ENCODE data around the gene DAPK1.

The DAPK1 gene

DNA sequence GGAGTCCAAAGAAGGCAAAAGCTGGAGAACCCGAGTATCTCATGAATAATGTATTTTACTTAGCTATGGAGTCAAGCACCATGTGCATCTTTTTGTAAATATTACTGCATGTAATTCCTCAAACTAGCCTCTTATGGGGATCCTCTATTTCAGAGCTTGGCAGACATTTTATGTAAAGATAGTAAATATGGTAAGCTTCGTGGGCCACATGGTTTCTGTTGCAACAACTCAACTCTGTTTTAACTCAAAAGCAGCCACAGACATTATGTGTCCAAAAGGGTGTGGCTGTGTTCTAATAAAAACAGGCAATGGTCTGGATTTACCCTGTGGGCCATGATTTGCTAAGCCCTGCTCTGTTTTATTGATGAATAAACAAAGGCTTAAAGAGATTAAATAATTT is 17.3 kb downstream of the DAPK1 start:
- H3K27ac ChIP-seq (ENCODE audit: extremely low read depth, low read depth, low read length): no peak overlapping the region
- H3K4me3 ChIP-seq (ENCODE audit: low read depth, low read length): no peak overlapping the region
- TF ChIP-seq ZBTB20 (tag by site-specific recombination; IDR thresholded peaks at IDR 0.05): no peak
- no peak for TF ChIP-seq ZNF76 (tag by site-specific recombination; IDR thresholded peaks at IDR 0.05; ENCODE audit: borderline replicate concordance, low read depth)
- no peak for TF ChIP-seq YY1 (tag by site-specific recombination; IDR thresholded peaks at IDR 0.05)
- no peak for TF ChIP-seq PBX3 (CRISPR knock-in tag; IDR thresholded peaks at IDR 0.05)
- TF ChIP-seq, protein P1, sequence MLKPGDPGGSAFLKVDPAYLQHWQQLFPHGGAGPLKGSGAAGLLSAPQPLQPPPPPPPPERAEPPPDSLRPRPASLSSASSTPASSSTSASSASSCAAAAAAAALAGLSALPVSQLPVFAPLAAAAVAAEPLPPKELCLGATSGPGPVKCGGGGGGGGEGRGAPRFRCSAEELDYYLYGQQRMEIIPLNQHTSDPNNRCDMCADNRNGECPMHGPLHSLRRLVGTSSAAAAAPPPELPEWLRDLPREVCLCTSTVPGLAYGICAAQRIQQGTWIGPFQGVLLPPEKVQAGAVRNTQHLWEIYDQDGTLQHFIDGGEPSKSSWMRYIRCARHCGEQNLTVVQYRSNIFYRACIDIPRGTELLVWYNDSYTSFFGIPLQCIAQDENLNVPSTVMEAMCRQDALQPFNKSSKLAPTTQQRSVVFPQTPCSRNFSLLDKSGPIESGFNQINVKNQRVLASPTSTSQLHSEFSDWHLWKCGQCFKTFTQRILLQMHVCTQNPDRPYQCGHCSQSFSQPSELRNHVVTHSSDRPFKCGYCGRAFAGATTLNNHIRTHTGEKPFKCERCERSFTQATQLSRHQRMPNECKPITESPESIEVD (tag by site-specific recombination; IDR thresholded peaks at IDR 0.05): no peak
- TF ChIP-seq, protein P2, sequence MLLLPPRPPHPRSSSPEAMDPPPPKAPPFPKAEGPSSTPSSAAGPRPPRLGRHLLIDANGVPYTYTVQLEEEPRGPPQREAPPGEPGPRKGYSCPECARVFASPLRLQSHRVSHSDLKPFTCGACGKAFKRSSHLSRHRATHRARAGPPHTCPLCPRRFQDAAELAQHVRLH (tag by site-specific recombination; IDR thresholded peaks at IDR 0.05): no peak
- TF ChIP-seq, protein P3, sequence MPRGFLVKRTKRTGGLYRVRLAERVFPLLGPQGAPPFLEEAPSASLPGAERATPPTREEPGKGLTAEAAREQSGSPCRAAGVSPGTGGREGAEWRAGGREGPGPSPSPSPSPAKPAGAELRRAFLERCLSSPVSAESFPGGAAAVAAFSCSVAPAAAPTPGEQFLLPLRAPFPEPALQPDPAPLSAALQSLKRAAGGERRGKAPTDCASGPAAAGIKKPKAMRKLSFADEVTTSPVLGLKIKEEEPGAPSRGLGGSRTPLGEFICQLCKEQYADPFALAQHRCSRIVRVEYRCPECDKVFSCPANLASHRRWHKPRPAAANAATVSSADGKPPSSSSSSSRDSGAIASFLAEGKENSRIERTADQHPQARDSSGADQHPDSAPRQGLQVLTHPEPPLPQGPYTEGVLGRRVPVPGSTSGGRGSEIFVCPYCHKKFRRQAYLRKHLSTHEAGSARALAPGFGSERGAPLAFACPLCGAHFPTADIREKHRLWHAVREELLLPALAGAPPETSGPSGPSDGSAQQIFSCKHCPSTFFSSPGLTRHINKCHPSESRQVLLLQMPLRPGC (tag by site-specific recombination; IDR thresholded peaks at IDR 0.05): no peak
- TF ChIP-seq ZNF302 (tag by site-specific recombination; IDR thresholded peaks at IDR 0.05; ENCODE audit: low read depth): no peak
- TF ChIP-seq ZNF48 (tag by site-specific recombination; IDR thresholded peaks at IDR 0.05): no peak
- no peak for TF ChIP-seq ZNF121 (tag by site-specific recombination; IDR thresholded peaks at IDR 0.05)
- TF ChIP-seq ZNF223 (tag by site-specific recombination; IDR thresholded peaks at IDR 0.05): no peak
- TF ChIP-seq MYNN (tag by site-specific recombination; IDR thresholded peaks at IDR 0.05; ENCODE audit: borderline replicate concordance): no peak
- TF ChIP-seq ZNF560 (tag by site-specific recombination; IDR thresholded peaks at IDR 0.05; ENCODE audit: borderline replicate concordance): no peak
- TF ChIP-seq EGR2 (tag by site-specific recombination; IDR thresholded peaks at IDR 0.05; ENCODE audit: low read depth): no peak
- H3K36me3 ChIP-seq (ENCODE audit: control insufficient read depth in 2 of 2, insufficient read depth in 1 of 2, low read length in 2 of 2): peaks cover 0 to 12% of the 10 kb centered on the region in 2 experiments; a peak in 1 of 3 replicates
- H3K9me3 ChIP-seq (ENCODE audit: control insufficient read depth, insufficient read depth, low read depth, low read length): no peaks in the 10 kb centered on the region
- CTCF ChIA-PET: interaction anchor here (0.5 to 2.5 kb wide), 6 partner anchors 33 to 915 kb away, joined by 3 to 9 read pairs (median 4); no protein-coding TSS in a partner anchor
- no peaks in the 10 kb centered on the region for H3K4me1 ChIP-seq (ENCODE audit: control insufficient read depth, insufficient read depth, low read length)
- POLR2A ChIA-PET: interaction anchor here (2.6 kb wide), 1 partner anchor 17 kb away, joined by 10 read pairs; the partner anchor contains the start of gene DAPK1

DNA sequence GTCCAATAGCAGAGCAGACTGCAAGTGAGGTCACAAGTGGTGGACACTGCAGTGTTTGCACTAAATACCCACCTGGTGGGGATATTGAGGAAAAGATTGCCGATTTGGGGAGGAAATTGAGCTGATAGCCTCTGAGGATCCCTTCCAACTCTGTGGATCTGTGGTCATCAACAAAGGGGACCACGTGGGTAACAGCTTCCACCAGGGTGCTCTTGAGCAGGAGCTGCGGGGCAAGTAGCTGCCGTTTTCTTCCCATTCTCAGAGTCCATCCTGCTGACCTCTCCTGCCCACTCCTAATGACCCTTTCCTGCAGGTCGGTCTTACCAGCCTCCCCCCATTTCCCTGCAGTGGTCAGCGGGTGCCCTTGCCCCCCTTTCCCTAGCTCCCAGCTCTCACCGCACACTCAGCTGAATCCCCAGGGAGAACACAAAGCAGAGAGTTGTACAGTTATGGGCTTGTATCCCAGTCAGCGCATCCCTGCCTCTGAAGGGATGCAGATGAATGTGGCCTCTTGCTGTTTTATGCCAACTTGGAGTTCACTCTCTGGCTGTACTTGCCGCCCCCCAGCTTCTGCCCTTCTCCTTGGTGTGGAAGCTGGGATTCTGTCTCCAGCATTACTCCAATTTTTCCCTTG is 18.0 kb downstream of the DAPK1 start:
- TF ChIP-seq ZBTB21 (tag by site-specific recombination; IDR thresholded peaks at IDR 0.05): no peak
- TF ChIP-seq ZNF76 (tag by site-specific recombination; IDR thresholded peaks at IDR 0.05; ENCODE audit: borderline replicate concordance, low read depth): no peak
- TF ChIP-seq ZNF174 (tag by site-specific recombination; IDR thresholded peaks at IDR 0.05): no peak
- TF ChIP-seq ZBTB11 (tag by site-specific recombination; conservative IDR thresholded peaks at IDR 0.05; ENCODE audit: low read depth): no peak
- no peak for TF ChIP-seq ZSCAN30 (tag by site-specific recombination; IDR thresholded peaks at IDR 0.05)
- TF ChIP-seq ZNF561 (tag by site-specific recombination; IDR thresholded peaks at IDR 0.05; ENCODE audit: borderline replicate concordance): no peak
- H3K9me3 ChIP-seq (ENCODE audit: control insufficient read depth, insufficient read depth, low read depth, low read length): no peaks in the 10 kb centered on the region
- H3K4me1 ChIP-seq (ENCODE audit: control insufficient read depth, insufficient read depth, low read length): no peaks in the 10 kb centered on the region
- H3K36me3 ChIP-seq (ENCODE audit: control insufficient read depth in 2 of 2, insufficient read depth in 1 of 2, low read length in 2 of 2): peaks cover 0 to 7% of the 10 kb centered on the region in 2 experiments; a peak in 1 of 3 replicates
- ChIA-PET POLR2A (interaction anchor here (0.6 to 2.6 kb wide), 2 partner anchors 18 to 87 kb away, joined by 6 to 10 read pairs; partner anchors contain the start of gene DAPK1), CTCF (interaction anchor here (0.5 to 2.5 kb wide), 7 partner anchors 34 to 916 kb away, joined by 3 to 9 read pairs (median 4); no protein-coding TSS in a partner anchor)
- no peak overlapping the region for H3K4me3 ChIP-seq (ENCODE audit: low read depth, low read length)
- H3K27ac ChIP-seq (ENCODE audit: extremely low read depth, low read depth, low read length): no peak overlapping the region
